Measurements from ENCODE around the gene OPN1LW.
"Not testable (repeated sequence)": the region's sequence is repeated elsewhere in the genome, so short reads cannot be mapped to it uniquely, and the experiment has no call there.

The OPN1LW gene

GRCh38 chrX:154135458-154136229 is 8.4 kb upstream of the OPN1LW start:
- peak; percentile 70 to 77 for ATAC-seq

- ATAC-seq: peak; percentile 80 to 81
Measured at GRCh38 chrX:154136627-154137161, 7.3 kb upstream of the OPN1LW start.

GRCh38 chrX:154138857-154139256 is 5.2 kb upstream of the OPN1LW start:
- ATAC-seq: no peak

- no peak for ATAC-seq
Measured at GRCh38 chrX:154140206-154140605, 3.8 kb upstream of the OPN1LW start.

- no peak for ATAC-seq
Measured at GRCh38 chrX:154140742-154141141, 3.3 kb upstream of the OPN1LW start.

GRCh38 chrX:154142386-154142785 is 1.7 kb upstream of the OPN1LW start:
- ATAC-seq: no peak

GRCh38 chrX:154142950-154143745 is 895 bp upstream of the OPN1LW start:
- ATAC-seq: no peak

GRCh38 chrX:154151030-154151429 is 7.0 kb downstream of the OPN1LW start:
- not testable (repeated sequence) for ATAC-seq

- ATAC-seq: not testable (repeated sequence)
Measured at GRCh38 chrX:154156221-154156620, 12.2 kb downstream of the OPN1LW start.

- ATAC-seq: not testable (repeated sequence)
Measured at GRCh38 chrX:154157207-154157606, 13.2 kb downstream of the OPN1LW start.

GRCh38 chrX:154159345-154159744 is 15.3 kb downstream of the OPN1LW start:
- not testable (repeated sequence) for ATAC-seq

- ATAC-seq: not testable (repeated sequence)
Measured at GRCh38 chrX:154164902-154165301, 20.9 kb downstream of the OPN1LW start.

GRCh38 chrX:154168384-154168783 is 24.3 kb downstream of the OPN1LW start:
- ATAC-seq: not testable (repeated sequence)

- peak; percentile 99 for ATAC-seq
Measured at GRCh38 chrX:154172535-154172943, 28.5 kb downstream of the OPN1LW start.

- ATAC-seq: not testable (repeated sequence)
Measured at GRCh38 chrX:154174356-154174755, 30.3 kb downstream of the OPN1LW start.

- ATAC-seq: not testable (repeated sequence)
Measured at GRCh38 chrX:154182296-154182695, 38.3 kb downstream of the OPN1LW start, which contains the start of gene OPN1MW. OPN1MW (plus strand) TSS chrX:154182596; CDS start chrX:154182678, 82 bp downstream.

- not testable (repeated sequence) for ATAC-seq
Measured at GRCh38 chrX:154183794-154184193, 39.8 kb downstream of the OPN1LW start.

GRCh38 chrX:154192846-154193245 is 48.8 kb downstream of the OPN1LW start:
- not testable (repeated sequence) for ATAC-seq

- ATAC-seq: not testable (repeated sequence)
Measured at GRCh38 chrX:154194316-154194715, 50.3 kb downstream of the OPN1LW start.

GRCh38 chrX:154196466-154196865 is 52.4 kb downstream of the OPN1LW start:
- not testable (repeated sequence) for ATAC-seq

All from activated CD4-positive, CD25-positive, alpha-beta regulatory T cell treated with anti-CD3 and anti-CD28 coated beads, Interleukin-2, amount 50 U/mL, for 24 hours (primary cell).